ENCODE results near the gene SUN5. TPM values are rescaled to one million over a fixed set of nuclear protein-coding genes. Genes with fewer than 3 reads are reported as not detected.
"Not testable (repeated sequence)": the region's sequence is repeated elsewhere in the genome, so short reads cannot be mapped to it uniquely, and the experiment has no call there.

The SUN5 gene
- total and polyA plus RNA-seq, 9 donors: not detected

GRCh38 chr20:32978009-32978335, 26.3 kb downstream of the SUN5 start:
- WGBS, 3 donors: 74 to 84% (median 78%) methylated on average over 7 of the region's 7 CpGs

GRCh38 chr20:32977281-32978008, 26.8 kb downstream of the SUN5 start:
- H3K27me3 ChIP-seq: no peaks in the 10 kb centered on the region
- H3K4me1 ChIP-seq (ENCODE audit: insufficient read depth): no peaks in the 10 kb centered on the region
- no peaks in the 10 kb centered on the region for H3K9me3 ChIP-seq
- no peak overlapping the region for H3K4me3 ChIP-seq
- intact Hi-C loops (cut with DNase I): no loop called here
- H3K27ac ChIP-seq: no peak overlapping the region
- no peak for TF ChIP-seq EP300 (IDR thresholded peaks at IDR 0.05)
- TF ChIP-seq CTCF (IDR thresholded peaks at IDR 0.05): no peak
- TF ChIP-seq POLR2A (IDR thresholded peaks at IDR 0.05): no peak
- no peak for DNase-seq
- WGBS, 3 donors: 77 to 81% (median 77%) methylated on average over 13 of the region's 13 CpGs
- H3K36me3 ChIP-seq: no peaks in the 10 kb centered on the region

More at GRCh38 chr20:32978009-32978335, 26.3 kb downstream of the SUN5 start:
- DNase-seq: no peak
- Histone ChIP-seq H3K4me1 (ENCODE audit: insufficient read depth) (no peaks in the 10 kb centered on the region), H3K4me3 (no peak overlapping the region), H3K27ac (no peak overlapping the region), H3K27me3 (no peaks in the 10 kb centered on the region), H3K36me3 (no peaks in the 10 kb centered on the region), H3K9me3 (no peaks in the 10 kb centered on the region)
- TF ChIP-seq EP300 (IDR thresholded peaks at IDR 0.05) (no peak), POLR2A (IDR thresholded peaks at IDR 0.05) (no peak), CTCF (IDR thresholded peaks at IDR 0.05) (no peak)
- intact Hi-C loops (cut with DNase I): no loop called here

GRCh38 chr20:32976746-32977145, 27.5 kb downstream of the SUN5 start:
- H3K4me1 ChIP-seq (ENCODE audit: insufficient read depth): no peaks in the 10 kb centered on the region
- TF ChIP-seq CTCF (IDR thresholded peaks at IDR 0.05): no peak
- TF ChIP-seq POLR2A (IDR thresholded peaks at IDR 0.05): no peak
- no peak for TF ChIP-seq EP300 (IDR thresholded peaks at IDR 0.05)
- 74 to 83% (median 78%) methylated on average over 6 of the region's 6 CpGs for WGBS, 3 donors
- H3K27me3 ChIP-seq: no peaks in the 10 kb centered on the region
- no peak overlapping the region for H3K4me3 ChIP-seq
- no peaks in the 10 kb centered on the region for H3K9me3 ChIP-seq
- no peak overlapping the region for H3K27ac ChIP-seq
- no peaks in the 10 kb centered on the region for H3K36me3 ChIP-seq
- no peak for DNase-seq
- intact Hi-C loops (cut with DNase I): no loop called here

GRCh38 chr20:32975698-32976674, 28.2 kb downstream of the SUN5 start:
- intact Hi-C loops (cut with DNase I): no loop called here
- 79 to 87% (median 79%) methylated on average over 15 of the region's 15 CpGs for WGBS, 3 donors
- no peaks in the 10 kb centered on the region for H3K27me3 ChIP-seq
- no peak overlapping the region for H3K27ac ChIP-seq
- no peak overlapping the region for H3K4me3 ChIP-seq
- H3K4me1 ChIP-seq (ENCODE audit: insufficient read depth): no peaks in the 10 kb centered on the region
- DNase-seq: no peak
- TF ChIP-seq CTCF (IDR thresholded peaks at IDR 0.05) (no peak), POLR2A (IDR thresholded peaks at IDR 0.05) (no peak), EP300 (IDR thresholded peaks at IDR 0.05) (no peak)
- no peaks in the 10 kb centered on the region for H3K36me3 ChIP-seq
- H3K9me3 ChIP-seq: no peaks in the 10 kb centered on the region

GRCh38 chr20:32975121-32975520, 29.1 kb downstream of the SUN5 start:
- intact Hi-C loops (cut with DNase I); DNase-seq; H3K9me3 ChIP-seq; H3K4me3 ChIP-seq; H3K36me3 ChIP-seq; H3K27me3 ChIP-seq; H3K27ac ChIP-seq; H3K4me1 ChIP-seq (ENCODE audit: insufficient read depth): not testable (repeated sequence)
- 12 to 37% (median 14%) methylated on average over 4 of the region's 4 CpGs for WGBS, 3 donors

GRCh38 chr20:32974204-32975064, 29.8 kb downstream of the SUN5 start:
- intact Hi-C loops (cut with DNase I): not testable (repeated sequence)

More at GRCh38 chr20:32974204-32975064, 29.8 kb downstream of the SUN5 start:
- not testable (repeated sequence) for H3K36me3 ChIP-seq; H3K27ac ChIP-seq; H3K9me3 ChIP-seq; DNase-seq; H3K27me3 ChIP-seq; H3K4me3 ChIP-seq; H3K4me1 ChIP-seq (ENCODE audit: insufficient read depth)
- WGBS, 3 donors: 65 to 76% (median 74%) methylated on average over 9 of the region's 9 CpGs

All from ovary (tissue), 9 donors.